B cell (primary cell): ENCODE results near the gene MESP1. TPM values are rescaled to one million over a fixed set of nuclear protein-coding genes. Genes with fewer than 3 reads are reported as not detected.

Experiments
- ATAC-seq: fragments of 200-7000 bp; cut with Tn5 transposase; one replicate; pipeline ENCODE4 v1.10.0; 2021; ENCODE audit warnings: low read depth, mild to moderate bottlenecking, moderate number of reproducible peaks, moderate library complexity
- CTCF ChIA-PET: fragments of 350-600 bp; sonication (Branson Sonifier 250); formaldehyde crosslinking; loops from one replicate; lab custom pipeline; 2021; ENCODE audit warnings: antibody characterized with exemption, inconsistent platforms; lab: Charles Lee
- POLR2A ChIA-PET: fragments of 350-600 bp; sonication (Branson Sonifier 250); formaldehyde crosslinking; loops from one replicate; lab custom pipeline; 2021; ENCODE audit warnings: antibody characterized with exemption; lab: Charles Lee
- DNase-seq: peaks from one replicate; pipeline ENCODE4 v3.0.0; 2013
- H2AFZ ChIP-seq: 2 replicates; pipeline ENCODE4 v1.6.1; 2012; ENCODE audit warnings: mild to moderate bottlenecking, low read depth, low read length; ENCODE audit not compliant: insufficient read depth, poor library complexity, severe bottlenecking
- H3K27ac ChIP-seq, 2 donors: 1 replicate in 1 of 2; 2 replicates in 1 of 2; pipeline ENCODE4 v1.5.1; 2012 to 2013; ENCODE audit warnings: low read length in 2 of 2, mild to moderate bottlenecking in 2 of 2, moderate library complexity in 1 of 2
- H3K27me3 ChIP-seq, 4 experiments: fragments of 200-600 bp in 1 of 4; sonication (generic) in 1 of 4; replicated peaks in 1 of 4; 1 replicate in 2 of 4; 2 replicates in 2 of 4; pipeline versions ENCODE4 v1.6.1 to v1.7.0; 2013 to 2016; ENCODE audit warnings: low read length in 3 of 4, mild to moderate bottlenecking in 2 of 4, mixed read lengths in 1 of 4, moderate library complexity in 1 of 4; ENCODE audit not compliant: insufficient read depth in 4 of 4, control insufficient read depth in 3 of 4; ENCODE audit errors: control extremely low read depth in 1 of 4
- H3K36me3 ChIP-seq, 2 experiments: replicated peaks in 1 of 2; 1 replicate in 1 of 2; 2 replicates in 1 of 2; pipeline versions ENCODE4 v1.6.1 to v1.7.1; 2013; ENCODE audit warnings: low read length in 1 of 2; ENCODE audit not compliant: insufficient read depth in 2 of 2, control insufficient read depth in 1 of 2; ENCODE audit errors: control extremely low read depth in 1 of 2, extremely low read depth in 1 of 2
- H3K4me1 ChIP-seq, 2 donors: fragments of 200-600 bp in 1 of 2; sonication (generic) in 1 of 2; 1 replicate in 1 of 2; 2 replicates in 1 of 2; pipeline versions ENCODE4 v1.5.1 to v1.6.1; 2013 to 2017; ENCODE audit warnings: low read length in 2 of 2; ENCODE audit not compliant: control insufficient read depth in 2 of 2, insufficient read depth in 2 of 2
- H3K4me2 ChIP-seq: replicated peaks from 2 replicates; pipeline ENCODE3; 2012; ENCODE audit warnings: mild to moderate bottlenecking, low read depth, low read length; ENCODE audit not compliant: poor library complexity, severe bottlenecking
- H3K4me3 ChIP-seq, 5 experiments: fragments of 200-600 bp in 1 of 5; sonication (generic) in 1 of 5; 1 replicate in 3 of 5; 2 replicates in 2 of 5; pipeline versions ENCODE4 v1.5.1 to v1.7.0; 2011 to 2016; ENCODE audit warnings: low read length in 4 of 5, mild to moderate bottlenecking in 4 of 5, low read depth in 2 of 5, control low read depth in 1 of 5, moderate library complexity in 1 of 5; ENCODE audit not compliant: insufficient read depth in 1 of 5; ENCODE audit errors: control extremely low read depth in 1 of 5, extremely low read depth in 1 of 5
- H3K79me2 ChIP-seq: fragments of 200-600 bp; sonication (generic); one replicate; pipeline ENCODE4 v1.6.0; 2016; ENCODE audit warnings: low read length; ENCODE audit not compliant: control insufficient read depth, insufficient read depth
- H3K9ac ChIP-seq: fragments of 200-600 bp; sonication (generic); 2 replicates; pipeline ENCODE4 v1.6.1; 2017; ENCODE audit warnings: mild to moderate bottlenecking, low read length, moderate library complexity
- H3K9me3 ChIP-seq, 3 donors: one replicate each; pipeline versions ENCODE4 v1.6.1 to v1.7.1; 2013; ENCODE audit warnings: low read length in 2 of 3; ENCODE audit not compliant: control insufficient read depth in 2 of 3, insufficient read depth in 1 of 3; ENCODE audit errors: control extremely low read depth in 1 of 3
- H4K20me1 ChIP-seq: 2 replicates; pipeline ENCODE4 v1.6.0; 2012; ENCODE audit warnings: mild to moderate bottlenecking, low read length; ENCODE audit not compliant: insufficient read depth, control insufficient read depth, poor library complexity, severe bottlenecking
- H3K27ac Mint-ChIP-seq: one replicate; pipeline ENCODE4 v1.8.0; 2021; ENCODE audit warnings: mixed read lengths
- H3K27me3 Mint-ChIP-seq: one replicate; pipeline ENCODE4 v1.8.0; 2021; ENCODE audit warnings: mixed read lengths
- H3K4me1 Mint-ChIP-seq: one replicate; pipeline ENCODE4 v1.8.0; 2021; ENCODE audit warnings: mixed read lengths
- H3K4me3 Mint-ChIP-seq: one replicate; pipeline ENCODE4 v1.8.0; 2021; ENCODE audit warnings: mixed read lengths
- H3K9me3 Mint-ChIP-seq: one replicate; pipeline ENCODE4 v1.8.0; 2022; ENCODE audit warnings: mixed read lengths; ENCODE audit not compliant: insufficient read depth
- EZH2 ChIP-seq: IDR thresholded peaks from 2 replicates; pipeline ENCODE4 v1.6.1; 2012; ENCODE audit warnings: borderline replicate concordance, low read depth, mild to moderate bottlenecking, moderate library complexity, low read length; ENCODE audit not compliant: insufficient read depth, poor library complexity, severe bottlenecking
- WGBS: methylation state at CpG from one replicate; pipeline ENCODE4 v1.1.5; 2013; ENCODE audit warnings: missing lambda C conversion rate; ENCODE audit not compliant: insufficient coverage; 5-methylcytosine and 5-hydroxymethylcytosine counted together
- intact Hi-C: fragments of 100-400 bp; cut with micrococcal nuclease; formaldehyde crosslinking; loops from one replicate; pipeline ENCODE4 v1.10.0; 2022
- polyA plus RNA-seq: library from polyadenylated mRNA; depleted of rRNA; stranded (reverse); fragments of >200 nt; gene quantifications from 2 replicates; pipeline ENCODE4 v1.2.3, GENCODE V29; 2012
- total RNA-seq, 2 donors: library from RNA; stranded (reverse); fragments of 120-200 nt in 1 of 2; gene quantifications; 1 replicate in 1 of 2; 2 replicates in 1 of 2; pipeline versions ENCODE4 v1.2.3 to v1.2.4, GENCODE V29; 2013 to 2022
- TF ChIP-seq, protein P1 (sequence below): fragments of 200-600 bp; IDR thresholded peaks from one replicate; pipeline ENCODE4 v1.8.0; 2022; ENCODE audit warnings: antibody characterized with exemption, mild to moderate bottlenecking

The MESP1 gene
- total and polyA plus RNA-seq, 2 donors (not counting 1 experiment from before 2014, with no cell fraction given), result 0.25 to 0.49 TPM

DNA sequence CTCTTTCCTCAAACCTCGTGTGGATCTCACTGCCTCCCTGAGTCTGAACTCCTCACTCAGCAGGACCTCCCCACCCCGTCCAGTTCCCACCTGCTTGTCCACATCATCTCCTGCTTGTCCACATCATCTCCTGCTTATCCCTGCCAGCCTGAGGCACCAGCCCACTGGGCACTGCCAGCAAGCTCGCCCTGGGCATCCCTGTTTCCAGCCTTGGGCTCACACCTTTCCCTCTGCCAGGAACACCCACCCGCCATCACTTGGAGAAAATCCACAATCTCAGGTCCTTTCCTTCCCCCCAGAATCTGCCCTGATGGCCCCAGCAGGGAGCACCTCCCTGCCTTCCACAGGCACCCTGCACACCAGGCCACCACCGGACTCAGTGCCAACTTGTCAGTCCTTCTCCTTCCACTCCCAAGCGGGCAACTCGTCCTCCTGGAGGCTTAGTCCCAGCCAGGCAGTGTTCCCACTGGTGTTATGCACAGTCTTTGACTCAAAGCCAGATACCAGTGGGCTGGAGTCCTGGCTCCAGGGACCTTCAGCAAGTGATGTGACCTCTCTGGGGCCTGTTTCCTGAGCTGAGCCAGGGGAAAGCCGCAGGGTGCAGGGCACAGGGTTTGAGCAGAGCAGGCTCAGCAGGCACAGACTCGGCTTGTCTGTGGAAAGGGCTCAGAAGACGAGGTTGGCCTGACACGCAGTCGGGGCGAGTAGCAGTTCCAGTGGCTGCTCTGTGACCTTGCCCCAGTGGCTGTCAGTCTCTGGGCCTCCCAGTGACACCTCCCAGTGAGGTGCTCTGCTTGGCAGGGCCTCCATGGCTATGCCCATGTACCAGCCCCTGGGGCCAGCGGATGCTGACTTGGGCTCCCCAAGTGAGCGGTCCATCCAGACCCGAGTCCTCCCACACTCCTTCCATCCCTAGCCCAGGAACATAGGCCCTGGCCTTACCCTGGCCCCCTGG lies 15.6 kb upstream of the MESP1 start:
- Histone ChIP-seq H3K4me2 (no peak overlapping the region), H3K4me1 (no peaks in the 10 kb centered on the region), H3K9ac (no peak overlapping the region), H3K27me3 (no peaks in the 10 kb centered on the region), H3K9me3 (no peaks in the 10 kb centered on the region), H3K27ac (no peak overlapping the region), H3K36me3 (no peaks in the 10 kb centered on the region), H3K4me3 (no peak overlapping the region), H3K79me2 (no peaks in the 10 kb centered on the region), H4K20me1 (no peaks in the 10 kb centered on the region), H2AFZ (no peak overlapping the region)
- Mint-ChIP-seq H3K9me3 (no peaks in the 10 kb centered on the region), H3K4me3 (no peak overlapping the region), H3K4me1 (no peaks in the 10 kb centered on the region), H3K27ac (no peak overlapping the region), H3K27me3 (no peaks in the 10 kb centered on the region)
- WGBS, result 94% methylated on average over 16 of the region's 16 CpGs
- ChIA-PET CTCF (interaction anchor here (0.6 to 10.1 kb wide), 5 partner anchors 72 to 305 kb away, joined by 3 to 159 read pairs (median 4); no protein-coding TSS in a partner anchor), POLR2A (no interaction called here)
- intact Hi-C loops, result loop anchor here (10.0 kb wide), 1 partner anchor 68 kb away; no protein-coding TSS in a partner anchor
- no peak for ATAC-seq
- TF ChIP-seq, protein P1, sequence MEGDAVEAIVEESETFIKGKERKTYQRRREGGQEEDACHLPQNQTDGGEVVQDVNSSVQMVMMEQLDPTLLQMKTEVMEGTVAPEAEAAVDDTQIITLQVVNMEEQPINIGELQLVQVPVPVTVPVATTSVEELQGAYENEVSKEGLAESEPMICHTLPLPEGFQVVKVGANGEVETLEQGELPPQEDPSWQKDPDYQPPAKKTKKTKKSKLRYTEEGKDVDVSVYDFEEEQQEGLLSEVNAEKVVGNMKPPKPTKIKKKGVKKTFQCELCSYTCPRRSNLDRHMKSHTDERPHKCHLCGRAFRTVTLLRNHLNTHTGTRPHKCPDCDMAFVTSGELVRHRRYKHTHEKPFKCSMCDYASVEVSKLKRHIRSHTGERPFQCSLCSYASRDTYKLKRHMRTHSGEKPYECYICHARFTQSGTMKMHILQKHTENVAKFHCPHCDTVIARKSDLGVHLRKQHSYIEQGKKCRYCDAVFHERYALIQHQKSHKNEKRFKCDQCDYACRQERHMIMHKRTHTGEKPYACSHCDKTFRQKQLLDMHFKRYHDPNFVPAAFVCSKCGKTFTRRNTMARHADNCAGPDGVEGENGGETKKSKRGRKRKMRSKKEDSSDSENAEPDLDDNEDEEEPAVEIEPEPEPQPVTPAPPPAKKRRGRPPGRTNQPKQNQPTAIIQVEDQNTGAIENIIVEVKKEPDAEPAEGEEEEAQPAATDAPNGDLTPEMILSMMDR, result no peak
- no peak for TF ChIP-seq EZH2
- DNase-seq, result no peak

- H3K4me2 ChIP-seq, result no peak overlapping the region
- intact Hi-C loops, result loop anchor here (10.0 kb wide), 1 partner anchor 69 kb away; no protein-coding TSS in a partner anchor
- H3K9me3 ChIP-seq, result no peaks in the 10 kb centered on the region
- no peaks in the 10 kb centered on the region for H3K79me2 ChIP-seq
- H3K27me3 ChIP-seq, result no peaks in the 10 kb centered on the region
- H3K4me3 Mint-ChIP-seq, result no peak overlapping the region
- no peaks in the 10 kb centered on the region for H3K27me3 Mint-ChIP-seq
- H3K4me1 Mint-ChIP-seq, result no peaks in the 10 kb centered on the region
- no peak for DNase-seq
- H4K20me1 ChIP-seq, result no peaks in the 10 kb centered on the region
- H3K9ac ChIP-seq, result no peak overlapping the region
- no peak overlapping the region for H2AFZ ChIP-seq
- CTCF ChIA-PET, result interaction anchor here (0.6 to 10.1 kb wide), 4 partner anchors 8 to 178 kb away, joined by 3 to 159 read pairs (median 4); no protein-coding TSS in a partner anchor
- ATAC-seq, result no peak
- H3K27ac ChIP-seq, result no peak overlapping the region
- POLR2A ChIA-PET, result interaction anchor here (0.6 kb wide), 1 partner anchor 314 kb away, joined by 4 read pairs; no protein-coding TSS in a partner anchor
- H3K27ac Mint-ChIP-seq, result no peak overlapping the region
- no peak overlapping the region for H3K4me3 ChIP-seq
- TF ChIP-seq, protein P1, result no peak
- no peak for TF ChIP-seq EZH2
- H3K4me1 ChIP-seq, result peaks cover 0 to 5% of the 10 kb centered on the region in 2 donors
- H3K36me3 ChIP-seq, result no peaks in the 10 kb centered on the region
- WGBS, result no CpG with 5 or more reads among the region's 1 CpG
- H3K9me3 Mint-ChIP-seq, result no peaks in the 10 kb centered on the region
These were observed 14.6 kb upstream of the MESP1 start for GRCh38 chr15:89765694-89766093.
